WTC11 (cell line): ENCODE data around the gene AXL.

Experiments used
- ESRRA ChIP-seq: sonication (generic); formaldehyde crosslinking; IDR thresholded peaks from 2 replicates; pipeline ENCODE4 v1.8.1; 2022; ENCODE audit warnings: mild to moderate bottlenecking, missing genetic modification reagents, borderline replicate concordance
- FOXJ3 ChIP-seq: sonication (generic); formaldehyde crosslinking; IDR thresholded peaks from 2 replicates; pipeline ENCODE4 v1.9.0; 2021; ENCODE audit warnings: missing genetic modification reagents, mild to moderate bottlenecking, borderline replicate concordance
- FOXK1 ChIP-seq: sonication (generic); formaldehyde crosslinking; IDR thresholded peaks from 2 replicates; pipeline ENCODE4 v1.8.0; 2022; ENCODE audit warnings: mild to moderate bottlenecking, moderate library complexity, missing genetic modification reagents
- FOXP1 ChIP-seq: sonication (generic); formaldehyde crosslinking; IDR thresholded peaks from 2 replicates; pipeline ENCODE4 v1.8.0; 2022; ENCODE audit warnings: missing genetic modification reagents, mild to moderate bottlenecking, moderate library complexity, borderline replicate concordance
- IRF2 ChIP-seq: sonication (generic); formaldehyde crosslinking; IDR thresholded peaks from 2 replicates; pipeline ENCODE4 v1.8.0; 2022; ENCODE audit warnings: low read depth, missing genetic modification reagents, borderline replicate concordance
- MYBL2 ChIP-seq: sonication (generic); formaldehyde crosslinking; IDR thresholded peaks from 2 replicates; pipeline ENCODE4 v1.8.1; 2023; ENCODE audit warnings: mild to moderate bottlenecking, moderate library complexity, missing genetic modification reagents
- NR3C1 ChIP-seq: sonication (generic); formaldehyde crosslinking; conservative IDR thresholded peaks from 2 replicates; pipeline ENCODE4 v1.8.1; 2023; ENCODE audit warnings: low read depth, mild to moderate bottlenecking, missing genetic modification reagents
- SP1 ChIP-seq: sonication (generic); formaldehyde crosslinking; conservative IDR thresholded peaks from 2 replicates; pipeline ENCODE4 v1.8.1; 2022; ENCODE audit warnings: missing genetic modification reagents
- TF ChIP-seq, protein P1 (sequence below): fragments of 200-600 bp; IDR thresholded peaks from 2 replicates; pipeline ENCODE4 v1.8.0; 2022; ENCODE audit warnings: antibody characterized with exemption
- TF ChIP-seq, protein P2 (sequence below): sonication (generic); formaldehyde crosslinking; IDR thresholded peaks from 2 replicates; pipeline ENCODE4 v1.8.1; 2023; ENCODE audit warnings: mild to moderate bottlenecking, missing genetic modification reagents, moderate library complexity
- TF ChIP-seq, protein P3 (sequence below): sonication (generic); formaldehyde crosslinking; IDR thresholded peaks from 2 replicates; pipeline ENCODE4 v1.8.0; 2022; ENCODE audit warnings: mild to moderate bottlenecking, missing genetic modification reagents
- TF ChIP-seq, protein P4 (sequence below): sonication (generic); formaldehyde crosslinking; IDR thresholded peaks from 2 replicates; pipeline ENCODE4 v1.8.0; 2022; ENCODE audit warnings: mild to moderate bottlenecking, missing genetic modification reagents

DNA sequence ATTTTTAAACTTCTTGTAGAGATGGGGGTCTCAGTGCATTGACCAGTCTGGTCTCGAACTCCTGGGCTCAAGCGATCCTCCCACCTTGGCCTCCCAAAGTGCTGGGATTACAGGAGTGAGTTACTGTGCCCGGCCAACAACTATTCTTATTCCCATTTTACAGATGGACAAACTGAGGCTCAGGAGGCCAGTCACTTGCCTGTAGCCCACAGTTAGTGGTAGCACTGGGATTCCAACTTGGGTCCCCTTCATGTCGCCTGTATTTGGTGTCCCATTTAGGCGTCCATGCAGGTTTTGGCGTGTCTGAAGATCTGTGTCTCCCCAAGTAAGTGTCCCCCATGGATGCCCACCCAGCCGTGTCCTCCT, 791 bp upstream of the AXL start:
- TF ChIP-seq, protein P1, sequence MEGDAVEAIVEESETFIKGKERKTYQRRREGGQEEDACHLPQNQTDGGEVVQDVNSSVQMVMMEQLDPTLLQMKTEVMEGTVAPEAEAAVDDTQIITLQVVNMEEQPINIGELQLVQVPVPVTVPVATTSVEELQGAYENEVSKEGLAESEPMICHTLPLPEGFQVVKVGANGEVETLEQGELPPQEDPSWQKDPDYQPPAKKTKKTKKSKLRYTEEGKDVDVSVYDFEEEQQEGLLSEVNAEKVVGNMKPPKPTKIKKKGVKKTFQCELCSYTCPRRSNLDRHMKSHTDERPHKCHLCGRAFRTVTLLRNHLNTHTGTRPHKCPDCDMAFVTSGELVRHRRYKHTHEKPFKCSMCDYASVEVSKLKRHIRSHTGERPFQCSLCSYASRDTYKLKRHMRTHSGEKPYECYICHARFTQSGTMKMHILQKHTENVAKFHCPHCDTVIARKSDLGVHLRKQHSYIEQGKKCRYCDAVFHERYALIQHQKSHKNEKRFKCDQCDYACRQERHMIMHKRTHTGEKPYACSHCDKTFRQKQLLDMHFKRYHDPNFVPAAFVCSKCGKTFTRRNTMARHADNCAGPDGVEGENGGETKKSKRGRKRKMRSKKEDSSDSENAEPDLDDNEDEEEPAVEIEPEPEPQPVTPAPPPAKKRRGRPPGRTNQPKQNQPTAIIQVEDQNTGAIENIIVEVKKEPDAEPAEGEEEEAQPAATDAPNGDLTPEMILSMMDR = no peak
- TF ChIP-seq MYBL2 (CRISPR knock-in tag) (no peak), FOXJ3 (CRISPR knock-in tag) (no peak), FOXP1 (CRISPR knock-in tag) (no peak), IRF2 (CRISPR knock-in tag) (no peak), FOXK1 (CRISPR knock-in tag) (no peak), ESRRA (no peak), NR3C1 (CRISPR knock-in tag) (no peak), SP1 (CRISPR knock-in tag) (no peak)
- TF ChIP-seq, protein P2, sequence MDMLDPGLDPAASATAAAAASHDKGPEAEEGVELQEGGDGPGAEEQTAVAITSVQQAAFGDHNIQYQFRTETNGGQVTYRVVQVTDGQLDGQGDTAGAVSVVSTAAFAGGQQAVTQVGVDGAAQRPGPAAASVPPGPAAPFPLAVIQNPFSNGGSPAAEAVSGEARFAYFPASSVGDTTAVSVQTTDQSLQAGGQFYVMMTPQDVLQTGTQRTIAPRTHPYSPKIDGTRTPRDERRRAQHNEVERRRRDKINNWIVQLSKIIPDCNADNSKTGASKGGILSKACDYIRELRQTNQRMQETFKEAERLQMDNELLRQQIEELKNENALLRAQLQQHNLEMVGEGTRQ (CRISPR knock-in tag) = no peak
- TF ChIP-seq, protein P3, sequence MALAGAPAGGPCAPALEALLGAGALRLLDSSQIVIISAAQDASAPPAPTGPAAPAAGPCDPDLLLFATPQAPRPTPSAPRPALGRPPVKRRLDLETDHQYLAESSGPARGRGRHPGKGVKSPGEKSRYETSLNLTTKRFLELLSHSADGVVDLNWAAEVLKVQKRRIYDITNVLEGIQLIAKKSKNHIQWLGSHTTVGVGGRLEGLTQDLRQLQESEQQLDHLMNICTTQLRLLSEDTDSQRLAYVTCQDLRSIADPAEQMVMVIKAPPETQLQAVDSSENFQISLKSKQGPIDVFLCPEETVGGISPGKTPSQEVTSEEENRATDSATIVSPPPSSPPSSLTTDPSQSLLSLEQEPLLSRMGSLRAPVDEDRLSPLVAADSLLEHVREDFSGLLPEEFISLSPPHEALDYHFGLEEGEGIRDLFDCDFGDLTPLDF (CRISPR knock-in tag) = no peak
- TF ChIP-seq, protein P4, sequence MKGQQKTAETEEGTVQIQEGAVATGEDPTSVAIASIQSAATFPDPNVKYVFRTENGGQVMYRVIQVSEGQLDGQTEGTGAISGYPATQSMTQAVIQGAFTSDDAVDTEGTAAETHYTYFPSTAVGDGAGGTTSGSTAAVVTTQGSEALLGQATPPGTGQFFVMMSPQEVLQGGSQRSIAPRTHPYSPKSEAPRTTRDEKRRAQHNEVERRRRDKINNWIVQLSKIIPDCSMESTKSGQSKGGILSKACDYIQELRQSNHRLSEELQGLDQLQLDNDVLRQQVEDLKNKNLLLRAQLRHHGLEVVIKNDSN (CRISPR knock-in tag) = no peak
